SH-SY5Y (cell line): ENCODE results near the gene PCYT2.

Experiments
- GATA2 ChIP-seq: IDR thresholded peaks from 2 replicates; pipeline ENCODE4 v1.6.1; 2011; ENCODE audit warnings: mild to moderate bottlenecking, low read depth, low read length
- GATA3 ChIP-seq: IDR thresholded peaks from 2 replicates; pipeline ENCODE4 v1.6.1; 2011; ENCODE audit warnings: low read depth, mild to moderate bottlenecking, low read length, moderate library complexity

Gene PCYT2

GRCh38 chr17:81877569-81877968, 33.6 kb downstream of the PCYT2 start:
- TF ChIP-seq GATA3 (no peak), GATA2 (no peak)

DNA sequence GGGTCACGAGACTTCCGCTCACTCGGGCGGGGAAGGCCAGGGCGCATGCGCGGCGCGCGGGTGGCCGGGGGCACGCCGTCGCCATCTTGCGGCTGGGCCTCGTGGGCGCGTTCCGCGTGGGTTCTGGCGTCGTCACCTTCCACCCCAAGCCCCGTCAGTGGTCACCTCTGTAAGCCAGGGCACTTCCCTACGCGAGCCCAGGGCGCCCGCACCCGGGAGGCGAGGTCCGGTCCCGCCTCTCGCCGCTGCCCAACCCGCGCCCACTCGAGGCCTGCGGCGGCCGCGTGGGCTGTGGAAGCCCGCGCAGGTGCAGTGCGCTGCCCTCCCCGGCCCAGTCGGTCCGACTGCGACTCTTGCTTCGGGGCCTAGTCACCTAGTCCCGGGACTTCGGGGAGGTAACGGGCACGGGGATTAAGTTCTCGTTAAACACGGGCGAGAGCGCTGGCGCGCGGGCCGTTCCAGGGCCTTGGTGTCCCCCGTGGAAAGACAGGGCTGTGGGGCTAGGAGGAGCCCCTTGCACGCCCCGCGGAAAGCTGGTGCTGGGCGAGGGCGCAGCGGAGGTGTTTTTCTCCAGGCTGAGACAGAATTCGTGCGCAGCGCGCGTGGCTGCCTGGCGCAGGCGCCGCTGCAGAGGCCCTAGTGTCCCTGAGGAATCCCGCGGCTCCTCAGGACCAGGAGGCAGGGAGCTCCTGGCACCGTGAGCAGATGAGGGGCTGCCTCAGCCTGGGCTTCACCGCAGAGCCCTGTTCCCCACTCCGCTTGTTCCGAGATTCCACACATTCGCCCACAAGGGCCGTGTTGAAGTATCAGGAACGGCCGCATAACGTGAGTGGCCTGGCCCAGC, 39.6 kb downstream of the PCYT2 start:
- TF ChIP-seq GATA2 (no peak; the same call in 1 of the 2 replicates), GATA3 (no peak)

- TF ChIP-seq GATA2 = no peak
- no peak for TF ChIP-seq GATA3
Observed at GRCh38 chr17:81870981-81871386, 40.2 kb downstream of the PCYT2 start, which contains the start of gene ARHGDIA. Gene ARHGDIA (minus strand): TSS chr17:81871337. CDS start chr17:81869930, 1,407 bp downstream.

DNA sequence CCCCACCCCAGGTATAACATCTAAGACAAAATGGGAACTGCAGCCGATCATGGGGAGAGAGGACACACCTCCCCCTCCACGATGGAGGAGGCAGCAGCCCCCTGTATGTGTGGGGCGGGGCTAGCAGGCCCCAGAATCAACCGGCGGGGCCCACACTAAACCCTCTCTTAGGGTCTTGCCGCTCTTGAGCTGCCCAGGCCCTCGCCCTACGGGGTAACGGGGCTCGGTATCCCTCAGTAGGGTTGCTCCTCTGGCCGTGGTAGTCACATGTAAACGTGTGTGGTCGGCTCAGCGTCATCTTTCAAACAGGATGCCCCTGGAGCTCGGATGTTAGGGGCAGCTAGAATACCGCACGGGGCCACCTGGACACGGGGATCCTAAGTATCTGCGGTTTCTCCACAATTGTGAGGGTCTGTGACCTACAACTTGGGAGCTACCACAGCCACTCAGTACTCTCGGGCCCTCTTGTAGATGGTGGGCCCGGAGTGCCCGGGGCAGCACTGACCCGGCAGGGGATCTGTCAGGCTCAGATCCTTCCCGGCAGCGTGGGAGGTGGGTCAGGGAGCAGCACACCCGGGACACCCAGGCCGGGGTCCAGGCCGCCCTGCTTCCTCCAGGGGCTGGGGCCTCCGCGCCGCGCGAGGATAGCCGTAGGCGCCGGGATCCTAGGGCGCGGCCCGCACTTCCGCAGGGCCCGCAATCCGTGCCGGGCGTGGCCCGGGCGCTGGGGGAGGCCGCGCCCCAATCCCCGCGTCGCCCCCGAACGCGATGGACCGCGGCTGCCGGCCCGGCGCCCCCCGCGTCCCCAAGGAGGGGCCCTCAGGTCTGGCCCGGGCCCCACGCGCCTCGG, 40.8 kb downstream of the PCYT2 start:
- TF ChIP-seq GATA2 = no peak
- TF ChIP-seq GATA3 = no peak

- TF ChIP-seq GATA2 (no peak), GATA3 (no peak)
Observed at GRCh38 chr17:81869221-81870130, 41.7 kb downstream of the PCYT2 start.

GRCh38 chr17:81868674-81869220, 42.5 kb downstream of the PCYT2 start:
- no peak for TF ChIP-seq GATA2
- TF ChIP-seq GATA3 = no peak

- TF ChIP-seq GATA3 (no peak), GATA2 (no peak)
Observed at GRCh38 chr17:81867991-81868673, 43.1 kb downstream of the PCYT2 start.

DNA sequence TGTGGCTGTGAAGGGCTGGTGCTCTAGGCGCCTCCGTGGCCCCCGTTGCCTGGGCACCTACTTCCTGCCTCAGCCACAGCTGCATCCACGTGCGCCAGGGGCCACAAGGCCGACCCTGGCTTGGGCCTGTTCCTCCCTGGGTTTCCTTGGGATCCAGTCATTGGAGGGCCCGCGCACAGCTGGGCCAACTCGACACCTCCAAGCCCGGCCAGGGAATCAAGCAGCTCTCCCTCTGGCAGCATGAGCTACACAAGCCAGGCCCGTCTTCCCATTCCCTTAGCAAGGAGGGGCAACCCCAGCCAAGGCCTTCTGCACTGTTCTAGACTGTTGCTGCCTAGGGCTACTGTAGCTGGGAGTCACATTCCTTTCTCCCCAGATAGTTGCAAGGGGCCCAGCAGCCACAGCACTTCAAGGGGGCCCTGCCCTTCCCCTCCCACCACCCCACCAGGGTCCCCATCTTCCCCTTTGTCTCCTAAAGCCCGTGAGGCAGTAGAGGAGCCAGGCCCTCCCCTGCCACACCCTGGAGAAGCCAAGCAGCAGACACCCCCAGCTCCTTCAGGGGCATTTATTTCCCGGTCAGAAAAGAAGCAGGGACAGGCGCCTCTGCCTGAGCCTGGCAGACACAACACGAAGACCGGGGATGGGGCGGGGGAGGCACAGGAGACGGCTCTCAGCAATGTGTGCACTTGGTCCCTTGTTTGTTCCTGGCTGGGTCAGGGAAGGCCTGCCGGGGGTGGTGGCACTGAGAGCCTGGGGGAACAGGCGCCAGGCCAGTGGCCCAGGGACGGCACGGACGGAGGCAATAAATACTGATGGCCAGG, 43.8 kb downstream of the PCYT2 start:
- no peak for TF ChIP-seq GATA2
- no peak for TF ChIP-seq GATA3

DNA sequence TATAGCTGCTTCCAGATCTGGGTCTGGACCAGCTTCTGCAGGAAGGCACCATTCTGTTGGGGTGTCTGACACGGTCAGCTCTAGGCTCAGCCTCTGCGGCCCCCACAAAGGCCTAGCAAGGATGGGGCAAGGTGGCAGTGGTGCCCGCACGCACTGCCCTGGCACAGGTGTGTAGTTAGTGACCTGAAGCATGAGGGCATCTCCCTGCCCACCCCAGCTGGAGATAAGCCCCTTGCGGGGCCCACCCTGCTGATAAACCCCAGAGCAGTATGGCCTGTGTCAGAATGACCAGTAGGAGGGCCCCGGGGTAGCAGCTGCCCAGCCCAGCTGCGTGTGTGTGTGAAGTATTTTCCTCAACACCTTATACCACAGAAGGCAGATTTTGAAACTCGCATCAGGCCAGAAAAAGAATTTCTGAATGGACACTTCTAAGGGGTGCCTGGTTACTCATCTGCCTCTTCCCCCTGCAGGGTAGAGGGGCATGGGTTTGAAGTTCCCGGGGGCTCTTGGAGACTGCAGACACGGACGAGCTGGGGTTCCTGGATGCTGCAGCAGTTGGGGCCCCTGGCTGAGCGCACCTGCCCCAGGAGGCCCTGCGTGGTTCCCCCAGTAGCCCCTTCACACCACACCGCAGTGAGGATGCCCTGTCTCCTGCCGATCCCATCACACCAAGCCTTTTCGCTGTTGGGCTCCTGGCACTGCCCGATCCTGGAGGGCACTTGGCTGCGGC, 44.6 kb downstream of the PCYT2 start:
- no peak for TF ChIP-seq GATA2

DNA sequence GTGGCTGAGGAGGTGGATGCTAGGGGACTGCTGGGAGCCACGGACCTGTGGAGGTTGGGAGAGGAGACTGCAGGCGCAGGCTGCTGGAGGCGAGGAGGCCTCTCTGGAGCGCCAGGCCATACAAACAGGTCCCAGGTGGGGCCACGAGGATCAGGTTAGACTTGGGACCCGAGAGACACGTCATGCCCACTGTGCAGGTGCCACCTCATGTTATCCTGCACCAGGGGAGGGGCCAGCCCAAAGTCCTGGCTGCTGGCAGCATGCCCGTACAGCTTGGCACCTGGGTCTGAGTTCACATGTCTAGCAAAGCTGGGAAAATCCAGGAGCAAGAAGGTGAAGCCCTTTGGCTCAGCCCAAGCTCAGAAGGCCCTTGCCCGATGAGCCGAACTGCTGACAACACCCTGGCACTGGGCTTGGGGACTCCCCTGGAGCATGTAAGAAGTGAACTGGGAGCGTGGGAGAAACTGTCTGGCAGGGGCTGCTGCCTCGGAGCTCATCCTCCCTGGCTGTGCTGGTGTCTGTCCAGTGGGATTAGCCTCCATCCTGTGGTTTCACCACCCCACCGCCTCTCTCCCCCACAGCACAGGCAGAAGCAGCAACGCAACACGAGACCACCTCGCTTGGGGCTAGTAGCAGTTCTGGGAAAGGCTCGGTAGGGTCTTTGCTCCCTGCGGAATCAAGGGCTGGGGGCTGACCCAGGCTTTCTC, 45.3 kb downstream of the PCYT2 start:
- TF ChIP-seq GATA3 (no peak), GATA2 (no peak)

DNA sequence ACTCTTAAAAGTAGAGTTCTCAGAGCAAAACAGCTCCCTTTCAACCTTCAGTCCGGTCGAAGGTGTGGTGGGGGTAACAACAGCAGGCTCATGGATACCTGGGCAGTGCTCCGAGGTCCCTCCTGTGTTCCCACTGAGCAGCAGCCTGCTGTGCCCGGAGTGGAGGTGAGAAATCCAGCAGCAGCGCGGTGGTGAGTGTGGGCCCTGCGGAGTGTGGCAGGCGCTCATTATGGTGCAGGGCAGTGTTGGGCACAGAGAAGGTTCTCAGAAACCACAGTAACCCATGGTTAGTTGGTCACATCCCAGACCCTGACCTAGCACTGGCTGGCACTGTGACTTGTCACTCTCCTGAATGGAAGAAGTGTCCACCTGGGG, 45.9 kb downstream of the PCYT2 start:
- TF ChIP-seq GATA2 (no peak), GATA3 (no peak)
